GM21515 (cell line): Measurements from ENCODE around the gene UTS2.

Source experiments
- ATAC-seq: cut with Tn5 transposase; IDR thresholded peaks from one replicate; pipeline ENCODE4 v1.9.1; 2021; ENCODE audit not compliant: unreplicated experiment

Gene UTS2

GRCh38 chr1:7813677-7814373, 39.0 kb downstream of the UTS2 start:
- ATAC-seq, result no peak

- no peak for ATAC-seq
Observed at GRCh38 chr1:7811476-7811875, 41.4 kb downstream of the UTS2 start.

- ATAC-seq, result no peak
Observed at GRCh38 chr1:7810395-7810794, 42.5 kb downstream of the UTS2 start.

- ATAC-seq, result no peak
Observed at GRCh38 chr1:7809742-7810141, 43.1 kb downstream of the UTS2 start.

GRCh38 chr1:7808253-7808844, 44.5 kb downstream of the UTS2 start:
- no peak for ATAC-seq

GRCh38 chr1:7805460-7805859, 47.4 kb downstream of the UTS2 start:
- ATAC-seq, result no peak
